HG03064 (cell line): ENCODE results near the gene ST7L.
A peak's percentile ranks its signal among the peaks of the same experiment; 100 is the strongest.

Source experiments
- ATAC-seq: cut with Tn5 transposase; IDR thresholded peaks from one replicate; pipeline ENCODE4 v1.9.1; 2021; ENCODE audit warnings: low read depth; ENCODE audit not compliant: unreplicated experiment

Gene ST7L

DNA sequence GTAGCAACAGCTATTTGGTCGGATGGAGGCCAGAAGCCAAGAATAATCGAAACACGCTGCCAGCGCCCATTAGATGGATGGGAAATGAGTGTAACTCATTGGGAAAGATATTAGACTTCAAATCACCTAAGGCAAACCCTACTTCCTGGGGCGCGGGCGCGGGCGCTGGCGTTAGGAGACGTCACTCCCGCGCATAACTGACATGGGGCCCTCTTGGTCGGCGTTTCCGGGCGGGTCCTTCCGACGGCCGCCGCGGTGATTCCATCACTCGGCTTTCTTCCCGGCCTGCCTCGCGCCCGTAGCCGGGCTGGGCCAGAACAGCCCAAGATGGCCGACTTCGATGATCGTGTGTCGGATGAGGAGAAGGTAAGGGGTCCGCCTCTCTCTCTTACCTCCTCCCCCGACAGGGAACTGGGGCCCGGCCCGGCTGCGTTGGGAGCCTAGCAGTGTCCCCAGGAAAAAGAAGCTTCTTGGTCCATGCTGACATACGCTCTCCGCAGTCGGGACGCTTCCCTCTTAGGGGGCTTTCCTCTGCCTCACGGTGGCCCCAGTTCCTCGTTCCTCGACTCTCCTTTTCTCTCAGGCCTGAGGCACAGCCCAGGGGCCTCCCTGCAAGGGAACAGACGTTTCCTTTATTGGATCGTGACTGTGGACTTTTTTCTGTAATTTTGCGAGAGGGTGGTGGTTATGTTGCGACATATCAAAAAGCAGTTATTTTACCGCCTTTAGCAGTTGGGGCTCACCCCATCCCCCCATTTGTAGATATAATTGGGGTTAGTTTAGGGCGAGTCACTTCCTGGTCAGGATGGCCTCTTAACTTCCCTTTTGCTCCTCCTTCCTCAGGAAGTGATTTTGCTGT lies 806 bp upstream of the ST7L start, which contains the start of gene CAPZA1:
CAPZA1 (plus strand) TSS at position 315 of the 859 bp plus-strand sequence; CDS start at position 328, 13 bp downstream.
- peak; percentile 67 for ATAC-seq

DNA sequence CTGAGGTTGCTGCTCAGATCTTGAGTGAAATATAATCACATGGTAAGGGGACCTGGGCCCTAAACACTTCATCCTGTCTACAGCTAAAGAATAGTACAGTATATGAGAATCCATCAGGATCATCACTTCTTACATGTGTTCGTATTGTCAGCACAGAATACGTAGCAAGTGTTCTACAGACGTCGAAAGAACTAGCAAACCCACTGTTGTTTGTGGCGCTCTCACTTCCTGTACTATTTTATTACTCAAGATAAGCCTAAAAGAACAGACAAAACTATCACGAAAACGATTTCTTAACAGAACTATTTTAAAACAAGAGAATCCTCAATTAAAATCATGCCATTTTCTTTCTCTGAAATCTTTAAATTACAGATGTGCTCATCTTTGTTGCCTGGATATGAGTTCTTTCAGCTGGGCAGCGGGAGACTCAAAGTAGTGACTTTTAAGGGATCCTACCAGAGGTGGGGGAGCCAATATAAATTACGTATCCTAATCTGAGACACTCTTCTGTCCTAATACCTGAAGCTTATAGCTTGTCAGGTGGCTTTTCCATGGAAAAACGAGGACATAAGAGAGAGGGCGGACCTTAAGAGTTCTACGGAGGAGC lies 724 bp downstream of the ST7L start:
- no peak for ATAC-seq

DNA sequence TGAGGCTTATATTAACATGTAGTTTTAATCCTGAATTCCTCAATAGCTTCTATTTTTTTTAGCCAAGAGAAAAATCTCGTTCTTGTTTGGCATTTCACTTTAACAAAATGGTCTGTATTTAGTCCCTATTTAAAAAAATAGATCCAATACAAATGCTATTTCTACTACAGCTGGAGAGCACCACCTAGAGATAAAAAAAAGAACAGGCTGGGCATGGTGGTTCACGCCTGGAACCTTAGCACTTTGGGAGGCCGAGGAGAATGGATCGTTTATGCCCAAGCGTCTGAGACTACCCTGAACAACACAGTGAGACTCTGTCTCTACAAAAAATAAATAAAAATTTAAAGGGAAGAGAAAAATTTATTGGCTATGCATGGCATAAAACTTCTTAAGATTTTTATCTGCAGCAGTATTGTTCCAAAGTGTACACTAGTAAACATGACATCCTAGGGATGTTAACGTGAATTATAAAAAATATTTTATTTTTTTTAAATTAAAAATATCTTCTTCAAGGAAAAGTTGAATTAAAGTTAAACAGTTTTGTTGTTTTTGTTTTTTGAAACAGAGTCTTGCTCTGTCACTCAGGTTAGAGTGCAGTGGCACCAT lies 4.4 kb downstream of the ST7L start:
- ATAC-seq: no peak

DNA sequence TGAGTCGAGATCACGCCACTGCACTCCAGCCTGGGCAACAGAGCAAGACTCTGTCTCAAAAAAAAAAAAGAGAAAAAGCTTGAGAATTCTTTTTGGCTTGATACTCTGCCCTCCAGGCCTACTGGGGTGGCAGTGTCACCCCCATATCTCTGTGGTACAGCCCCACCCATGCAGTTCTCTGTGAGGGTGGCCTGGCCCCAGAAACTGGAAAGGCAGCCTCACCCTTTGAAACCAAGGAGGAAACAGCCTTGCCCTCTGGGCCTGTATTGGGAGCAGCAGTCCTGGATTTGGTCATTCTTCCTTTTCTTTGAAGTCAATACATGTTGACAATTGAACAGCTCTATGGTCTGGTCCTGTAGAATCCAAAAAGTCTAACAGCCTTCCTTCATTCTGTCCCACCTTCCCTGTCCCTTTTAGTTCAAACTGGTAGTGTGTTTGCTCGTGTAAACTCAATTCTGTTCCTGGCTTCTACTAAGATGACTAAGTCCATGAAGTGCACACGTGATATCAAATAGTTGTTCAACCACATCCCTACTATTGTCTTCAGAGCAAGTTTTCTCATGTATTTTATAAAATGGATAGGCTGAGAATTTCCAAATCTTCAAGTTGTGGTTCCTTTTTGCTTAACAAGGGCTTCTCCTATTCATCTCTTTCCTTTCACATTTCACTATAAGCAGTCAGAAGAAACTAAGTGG lies 13.2 kb downstream of the ST7L start:
- no peak for ATAC-seq

DNA sequence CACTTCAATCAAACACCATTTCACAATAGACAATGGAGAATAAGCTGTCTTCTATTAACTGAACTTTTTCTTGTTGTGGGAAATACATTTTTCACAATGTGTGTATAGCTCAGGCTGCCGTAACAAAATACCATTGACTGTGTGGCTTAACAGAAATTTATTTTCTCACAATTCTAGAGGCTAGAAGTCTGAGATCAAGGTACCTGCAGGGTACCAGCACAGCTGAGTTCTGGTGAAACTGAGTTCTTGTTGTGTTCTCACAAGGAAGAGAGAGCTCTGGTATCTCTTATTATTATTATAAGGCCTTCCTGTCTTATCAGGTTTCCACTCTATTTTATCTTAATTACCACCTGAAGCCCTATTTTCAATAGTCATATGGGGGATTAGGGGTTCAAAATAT lies 15.4 kb downstream of the ST7L start:
- no peak for ATAC-seq

DNA sequence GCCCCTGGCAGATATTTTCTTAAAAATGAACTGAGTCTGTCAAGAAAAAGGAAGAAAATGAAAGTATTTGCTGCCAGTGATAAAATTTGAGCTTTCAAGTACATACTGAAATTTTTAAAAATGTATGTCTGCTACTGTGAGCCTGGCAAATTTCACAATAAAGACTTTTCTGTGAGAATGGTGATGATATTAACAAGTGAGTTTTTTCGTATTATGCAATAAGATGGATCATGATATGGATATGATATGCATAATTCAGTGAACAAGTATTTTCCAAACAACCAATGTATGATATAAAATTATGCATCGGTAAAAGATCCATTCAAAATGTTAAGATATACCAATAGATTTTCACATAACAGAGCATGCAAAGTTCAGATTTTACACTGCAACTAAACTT lies 15.9 kb downstream of the ST7L start:
- no peak for ATAC-seq

DNA sequence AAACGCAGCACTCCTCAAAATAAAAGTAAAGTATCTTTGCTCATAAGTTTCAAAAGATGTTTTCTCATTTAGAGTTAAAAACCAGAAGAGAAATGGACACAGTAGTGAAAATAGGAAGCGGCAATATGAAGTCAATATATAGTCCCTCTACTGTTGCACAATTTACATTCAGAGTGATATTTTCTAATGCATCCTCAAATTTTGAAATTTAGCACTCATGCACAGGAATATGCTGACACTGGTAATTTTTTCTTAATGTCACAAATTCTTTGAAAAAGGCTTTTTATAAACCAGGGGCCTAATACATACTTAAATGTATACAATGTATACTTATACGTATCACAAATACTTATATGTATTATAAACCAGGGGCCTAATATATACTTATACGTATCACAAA lies 19.5 kb downstream of the ST7L start:
- ATAC-seq: no peak

DNA sequence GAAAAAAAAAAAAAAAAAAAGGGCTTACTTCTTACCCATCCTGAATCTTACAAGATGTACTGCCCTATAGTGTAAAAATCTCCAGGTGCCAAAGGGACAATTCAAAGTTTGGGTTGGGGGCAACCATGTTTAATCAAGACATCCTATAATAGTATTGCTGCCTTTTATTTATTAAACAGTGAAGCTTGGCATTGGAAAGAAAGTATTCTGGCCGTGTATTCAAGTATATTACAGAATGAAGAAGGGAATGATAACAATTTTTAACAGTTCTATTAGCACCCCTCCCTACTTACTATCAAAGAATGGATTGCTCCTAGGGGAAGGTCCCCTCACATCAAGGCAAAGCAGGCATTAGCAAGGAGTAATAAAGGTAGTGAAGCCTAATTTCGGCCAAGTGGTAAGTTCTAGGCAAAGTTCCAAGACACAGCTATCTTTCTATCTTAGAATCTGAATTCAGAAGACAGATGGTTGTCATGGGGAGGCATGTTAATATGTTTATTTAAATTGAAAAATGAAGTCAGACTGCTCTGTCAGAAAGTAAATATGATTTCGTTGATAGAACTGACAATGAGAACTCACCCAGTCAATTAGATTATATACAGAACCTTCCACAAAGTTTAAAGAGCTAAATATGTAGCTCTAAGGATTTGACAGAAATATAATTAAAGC lies 24.6 kb downstream of the ST7L start:
- no peak for ATAC-seq

DNA sequence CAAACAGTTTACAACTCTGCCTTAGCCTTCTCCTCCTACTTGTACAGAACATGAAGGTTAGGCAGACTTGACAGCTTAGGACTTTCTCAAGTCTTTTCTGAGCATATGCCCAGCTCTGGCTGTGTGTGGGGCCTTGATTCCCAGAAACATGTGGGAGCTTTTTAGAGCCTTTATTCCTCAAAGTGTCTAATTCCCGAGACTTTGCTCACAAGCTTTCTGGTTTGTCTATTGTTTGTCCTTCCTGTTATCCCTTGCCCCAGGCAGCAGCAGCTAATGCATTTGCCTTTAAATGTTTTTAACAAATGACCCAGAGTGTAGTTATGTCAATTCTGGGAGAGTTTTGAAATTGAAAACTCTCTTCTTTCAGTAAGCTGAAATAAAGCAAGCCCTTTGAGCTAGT lies 29.2 kb downstream of the ST7L start:
- no peak for ATAC-seq

DNA sequence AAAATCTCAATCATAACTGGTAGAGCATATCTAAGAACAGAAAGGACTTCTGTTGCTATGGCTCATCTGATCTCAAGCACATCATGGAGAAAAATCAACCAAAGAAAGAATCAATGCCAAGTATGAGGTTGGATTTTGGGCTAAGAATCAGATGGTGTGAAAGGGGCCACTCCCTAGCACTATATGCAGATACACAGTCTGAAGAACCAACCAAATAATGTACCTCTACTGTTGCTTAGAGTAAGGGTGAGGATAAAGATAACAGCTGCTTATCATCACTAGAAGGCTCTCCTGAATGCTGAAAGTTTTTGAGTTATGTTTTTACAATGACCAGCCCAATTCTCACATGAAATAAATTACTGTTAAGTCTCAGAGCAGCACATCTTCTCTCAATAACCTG lies 35.6 kb downstream of the ST7L start:
- no peak for ATAC-seq

DNA sequence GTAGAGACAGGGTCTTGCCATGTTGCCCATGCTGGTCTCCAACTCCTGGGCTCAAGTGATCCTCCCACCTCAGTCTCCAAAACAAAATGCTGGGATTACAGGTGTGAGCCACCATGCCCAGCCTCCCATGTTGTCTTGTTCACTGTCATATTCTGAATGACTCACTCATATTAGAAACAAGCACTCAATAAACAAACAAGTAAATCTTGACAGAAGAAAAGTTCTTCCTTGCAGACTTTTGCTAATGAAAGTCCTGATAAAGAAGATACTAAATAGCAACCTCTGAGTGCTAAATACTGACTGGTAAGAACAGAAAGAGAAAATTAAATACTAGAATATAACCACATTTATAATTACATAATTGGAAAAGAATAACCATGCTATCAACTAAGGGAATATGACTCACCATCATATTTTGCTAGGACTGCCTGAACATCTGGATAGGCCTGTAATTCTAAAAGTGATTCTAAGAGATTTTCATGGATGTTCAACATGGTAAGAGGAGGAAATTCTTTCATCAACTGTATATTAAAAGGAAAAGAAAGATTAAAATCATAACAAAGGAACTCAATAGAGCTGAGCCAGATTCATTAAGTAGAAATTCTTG lies 37.3 kb downstream of the ST7L start:
- ATAC-seq: no peak

DNA sequence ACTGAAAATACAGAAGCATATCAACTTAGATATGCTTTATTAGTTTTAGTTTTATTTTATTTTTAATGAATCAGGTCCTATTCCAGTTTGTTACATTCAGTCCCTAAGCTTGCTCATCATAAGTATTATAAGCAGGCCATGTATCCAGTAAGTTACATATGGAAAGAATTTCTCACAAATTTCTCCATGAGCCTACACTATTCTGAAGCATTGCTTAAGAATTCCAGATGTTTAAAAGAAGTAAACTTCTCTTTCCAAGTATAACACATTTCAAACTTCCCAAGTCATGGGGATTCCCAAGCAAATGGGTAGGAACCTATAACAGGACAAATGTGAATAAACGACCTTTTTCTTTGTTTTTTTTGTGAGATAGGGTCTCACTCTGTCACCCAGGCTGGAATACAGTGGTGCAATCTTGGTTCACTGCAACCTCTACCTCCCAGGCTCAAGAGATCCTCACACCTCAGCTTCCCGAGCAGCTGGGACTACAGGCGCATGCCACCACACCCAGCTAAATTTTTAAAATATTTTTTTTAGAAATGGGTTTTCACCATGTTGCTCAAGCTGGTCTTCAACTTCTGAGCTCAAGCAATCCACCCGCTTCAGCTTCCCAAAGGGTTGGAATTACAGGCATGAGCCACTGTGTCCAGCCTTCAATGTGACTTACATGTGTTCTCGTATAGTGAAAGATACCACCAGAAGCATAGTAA lies 39.0 kb downstream of the ST7L start:
- ATAC-seq: no peak

DNA sequence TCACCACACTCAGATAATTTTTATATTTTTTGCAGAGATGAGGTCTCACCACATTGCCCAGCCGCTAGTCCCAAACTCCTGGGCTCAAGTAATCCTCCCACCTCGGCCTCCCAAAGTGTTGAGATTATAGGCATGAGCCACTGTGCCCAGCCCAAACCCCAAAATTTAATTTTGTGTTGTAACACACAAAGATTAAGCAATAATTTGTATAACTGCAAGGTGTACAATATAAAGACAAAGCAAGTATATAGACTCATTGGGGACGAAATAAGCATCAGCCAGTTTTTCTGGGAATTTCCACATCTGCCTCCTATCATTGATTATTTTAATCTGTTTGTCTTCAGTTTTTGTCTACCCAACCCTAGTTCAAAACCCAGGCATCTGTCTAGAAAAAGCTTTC lies 42.7 kb downstream of the ST7L start:
- ATAC-seq: no peak

DNA sequence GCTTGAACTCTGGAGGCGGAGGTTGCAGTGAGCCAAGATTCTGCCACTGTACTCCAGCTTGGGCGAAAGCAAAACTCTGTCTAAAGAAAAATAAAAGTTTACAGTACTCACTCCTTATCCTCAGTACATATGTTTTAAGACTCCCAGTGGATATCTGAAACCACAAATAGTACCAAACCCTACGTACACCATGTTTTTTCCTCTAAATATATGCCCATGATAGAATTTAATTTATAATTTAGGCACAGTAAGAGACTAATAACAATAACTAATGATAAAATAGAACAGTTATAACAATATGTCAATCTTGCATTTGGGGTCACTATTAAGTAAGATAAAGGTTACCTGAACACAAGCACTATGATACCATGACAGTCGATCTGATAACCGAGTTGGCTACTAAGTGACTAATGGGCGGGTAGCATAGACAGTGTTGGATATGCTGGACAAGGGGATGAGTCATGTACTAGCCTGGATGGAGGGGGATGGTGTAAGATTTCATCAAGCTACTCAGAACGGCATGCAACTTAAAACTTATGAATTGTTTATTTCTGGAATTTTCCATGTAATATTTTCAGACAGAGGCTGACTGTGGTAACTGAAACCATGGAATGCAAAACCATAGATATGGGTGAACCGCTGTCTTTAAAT lies 43.7 kb downstream of the ST7L start:
- ATAC-seq: no peak

DNA sequence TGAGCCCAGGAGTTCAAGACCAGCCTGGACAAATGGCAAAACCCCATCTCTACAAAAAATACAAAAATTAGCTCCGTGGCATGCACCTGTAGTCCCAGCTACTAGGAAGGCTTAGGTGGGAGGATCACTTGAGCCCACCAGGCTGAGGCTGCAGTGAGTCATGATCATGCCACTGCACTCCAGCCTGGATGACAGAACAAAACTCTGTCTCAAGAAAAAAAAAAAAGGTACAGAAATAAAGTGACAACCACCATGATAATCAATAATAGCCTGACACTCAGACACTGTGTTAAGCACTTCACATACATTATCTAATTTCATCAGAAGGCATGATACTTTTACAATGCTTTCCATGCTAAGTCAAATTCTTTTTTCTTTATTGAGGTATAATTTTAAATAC lies 53.1 kb downstream of the ST7L start:
- no peak for ATAC-seq

DNA sequence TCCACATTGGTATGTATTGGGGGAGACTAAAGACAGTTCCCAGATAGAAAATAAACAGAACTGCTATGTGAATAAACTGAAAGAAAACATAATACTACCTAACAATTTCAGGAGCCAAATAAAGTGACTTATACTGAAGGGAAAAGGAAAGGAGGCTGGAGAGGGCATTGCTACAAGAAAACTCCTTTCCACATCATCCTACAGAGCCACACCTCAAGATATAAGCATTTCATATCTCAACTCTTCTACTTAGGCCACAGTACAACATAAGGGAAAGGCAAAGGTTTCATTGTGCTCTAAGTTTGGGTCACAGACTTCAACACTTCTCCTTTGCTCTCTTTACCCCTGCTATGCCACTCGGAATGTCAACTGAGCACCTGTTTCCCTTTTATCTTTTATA lies 54.9 kb downstream of the ST7L start:
- no peak for ATAC-seq

DNA sequence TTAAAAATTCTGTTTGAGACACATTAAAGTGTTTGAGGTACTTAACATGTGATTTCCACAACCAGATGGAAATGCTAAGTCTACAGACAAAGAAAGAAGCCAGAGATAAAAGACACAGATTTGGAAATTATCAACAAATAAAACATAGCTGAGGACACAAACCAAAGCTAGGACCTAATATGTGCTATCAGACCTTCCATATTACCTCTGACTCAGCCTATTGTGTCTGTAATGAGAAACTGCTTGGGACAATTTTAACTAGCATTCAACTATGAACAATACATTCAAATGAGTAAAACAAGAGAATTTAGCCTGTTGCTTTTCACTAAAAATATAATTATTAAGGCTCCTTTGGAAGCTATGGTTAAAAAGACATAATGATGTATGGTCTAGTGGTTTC lies 55.6 kb downstream of the ST7L start:
- no peak for ATAC-seq

DNA sequence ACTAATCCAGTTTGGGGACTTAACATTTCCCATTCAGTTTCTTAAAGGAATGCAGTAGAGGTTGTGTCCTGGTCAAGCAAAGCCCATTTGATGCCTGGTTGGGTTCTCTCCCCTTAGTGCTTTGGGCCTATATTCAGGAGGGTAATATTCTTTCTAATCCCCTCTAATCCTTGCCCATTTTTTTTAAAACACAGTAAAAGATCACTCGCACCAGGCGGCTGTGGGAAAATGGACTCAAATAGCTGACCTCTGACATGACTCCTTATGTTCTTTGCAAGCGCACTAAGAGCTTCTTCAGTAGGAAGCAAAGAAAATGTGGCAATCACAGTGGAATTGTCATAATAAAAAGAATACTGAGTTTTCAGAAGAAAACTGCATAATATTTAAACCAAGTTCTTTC lies 60.3 kb downstream of the ST7L start:
- ATAC-seq: no peak

DNA sequence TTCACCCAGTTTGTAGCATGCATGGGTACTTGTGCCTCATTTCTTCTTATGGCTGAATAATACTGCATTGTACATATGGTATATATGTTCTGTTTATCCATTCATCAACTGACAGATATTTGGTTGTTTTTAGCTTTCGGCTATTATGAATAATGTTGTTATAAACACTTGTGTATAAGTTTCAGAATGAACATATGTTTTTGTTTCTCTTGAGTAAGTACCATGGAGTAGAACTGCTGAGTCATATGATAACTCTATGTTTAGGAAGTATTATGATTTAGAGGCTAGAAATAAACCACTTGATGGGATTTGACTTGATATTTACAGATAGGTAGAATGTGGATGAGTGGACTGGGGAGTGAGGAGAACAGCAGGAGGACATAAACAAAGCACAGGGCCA lies 61.6 kb downstream of the ST7L start:
- no peak for ATAC-seq
